Measurements from ENCODE around the gene PPP1R12A.

PPP1R12A gene

GRCh38 chr12:79858518-79858917 lies 76.4 kb downstream of the PPP1R12A start:
- peaks cover 6% of the 10 kb centered on the region for H3K4me1 ChIP-seq (ENCODE audit: insufficient read depth, low read length)
- no peaks in the 10 kb centered on the region for H3K9me3 ChIP-seq (ENCODE audit: low read length)
- no peaks in the 10 kb centered on the region for H3K36me3 ChIP-seq (ENCODE audit: insufficient read depth, low read length)
- H3K27me3 ChIP-seq (ENCODE audit: control insufficient read depth in 1 of 2, insufficient read depth in 2 of 2, low read length in 2 of 2) = no peaks in the 10 kb centered on the region
- H3K9ac ChIP-seq (ENCODE audit: low read length) = no peak overlapping the region
- H3K27ac ChIP-seq (ENCODE audit: low read depth, low read length) = no peak overlapping the region
- H3K4me3 ChIP-seq (ENCODE audit: low read depth in 1 of 2, low read length in 2 of 2) = no peak overlapping the region

DNA sequence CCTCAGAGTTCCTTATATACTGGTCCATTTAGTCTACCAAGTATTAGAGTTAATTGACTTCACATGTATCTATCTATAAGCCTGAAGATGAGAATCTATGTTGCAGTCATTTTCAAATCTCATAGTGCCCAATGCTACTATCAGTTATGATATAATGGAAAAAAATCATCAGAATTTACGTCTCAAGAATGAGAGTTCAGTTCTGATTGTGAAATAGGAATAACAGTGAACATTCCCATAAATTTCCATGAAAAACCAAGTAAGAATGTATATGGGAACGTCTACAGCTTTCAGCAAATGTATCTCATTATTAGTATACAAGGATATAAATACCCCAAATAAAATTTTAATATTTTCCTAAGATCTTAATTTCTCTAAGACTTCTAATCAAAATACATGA lies 77.2 kb downstream of the PPP1R12A start:
- H3K4me1 ChIP-seq (ENCODE audit: insufficient read depth, low read length) = peaks cover 6% of the 10 kb centered on the region

GRCh38 chr12:79850610-79851299 lies 84.1 kb downstream of the PPP1R12A start:
- Histone ChIP-seq H3K4me3 (ENCODE audit: low read depth in 1 of 2, low read length in 2 of 2) (no peak overlapping the region), H3K4me1 (ENCODE audit: insufficient read depth, low read length) (peaks cover 25% of the 10 kb centered on the region), H3K9ac (ENCODE audit: low read length) (no peak overlapping the region), H3K27ac (ENCODE audit: low read depth, low read length) (no peak overlapping the region), H3K27me3 (ENCODE audit: control insufficient read depth in 1 of 2, insufficient read depth in 2 of 2, low read length in 2 of 2) (no peaks in the 10 kb centered on the region), H3K9me3 (ENCODE audit: low read length) (peaks cover 3% of the 10 kb centered on the region), H3K36me3 (ENCODE audit: insufficient read depth, low read length) (no peaks in the 10 kb centered on the region)

More for the DNA sequence above, 77.2 kb downstream of the PPP1R12A start:
- H3K4me3 ChIP-seq (ENCODE audit: low read depth in 1 of 2, low read length in 2 of 2) = no peak overlapping the region
- H3K9ac ChIP-seq (ENCODE audit: low read length) = no peak overlapping the region
- no peak overlapping the region for H3K27ac ChIP-seq (ENCODE audit: low read depth, low read length)
- no peaks in the 10 kb centered on the region for H3K36me3 ChIP-seq (ENCODE audit: insufficient read depth, low read length)
- no peaks in the 10 kb centered on the region for H3K9me3 ChIP-seq (ENCODE audit: low read length)
- no peaks in the 10 kb centered on the region for H3K27me3 ChIP-seq (ENCODE audit: control insufficient read depth in 1 of 2, insufficient read depth in 2 of 2, low read length in 2 of 2)

GRCh38 chr12:79848339-79848738 lies 86.6 kb downstream of the PPP1R12A start:
- peaks cover 20% of the 10 kb centered on the region for H3K4me1 ChIP-seq (ENCODE audit: insufficient read depth, low read length)
- no peak overlapping the region for H3K27ac ChIP-seq (ENCODE audit: low read depth, low read length)
- H3K36me3 ChIP-seq (ENCODE audit: insufficient read depth, low read length) = peaks cover 13% of the 10 kb centered on the region
- no peak overlapping the region for H3K9ac ChIP-seq (ENCODE audit: low read length)
- no peak overlapping the region for H3K4me3 ChIP-seq (ENCODE audit: low read depth in 1 of 2, low read length in 2 of 2)
- H3K27me3 ChIP-seq (ENCODE audit: control insufficient read depth in 1 of 2, insufficient read depth in 2 of 2, low read length in 2 of 2) = no peaks in the 10 kb centered on the region
- peaks cover 3% of the 10 kb centered on the region for H3K9me3 ChIP-seq (ENCODE audit: low read length)

DNA sequence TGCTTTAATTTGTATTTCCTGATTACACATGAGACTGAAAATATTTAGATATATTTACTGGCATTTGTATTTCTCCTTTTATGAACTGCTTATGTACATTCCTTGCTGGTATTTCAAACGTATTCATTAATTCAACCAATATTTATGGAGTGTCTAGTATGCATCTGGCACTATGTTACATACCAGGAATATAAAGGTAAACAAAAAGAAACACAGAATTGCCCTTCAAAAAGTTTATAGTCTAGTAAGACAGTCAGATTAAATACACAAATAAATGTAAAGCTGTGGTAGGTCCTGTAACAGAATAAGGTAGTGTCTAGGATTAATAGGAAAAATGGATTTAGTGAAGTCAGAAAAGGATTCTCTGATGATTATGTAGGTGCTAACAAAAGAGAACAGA lies 87.5 kb downstream of the PPP1R12A start:
- peaks cover 13% of the 10 kb centered on the region for H3K36me3 ChIP-seq (ENCODE audit: insufficient read depth, low read length)
- no peaks in the 10 kb centered on the region for H3K27me3 ChIP-seq (ENCODE audit: control insufficient read depth in 1 of 2, insufficient read depth in 2 of 2, low read length in 2 of 2)
- no peak overlapping the region for H3K27ac ChIP-seq (ENCODE audit: low read depth, low read length)
- no peak overlapping the region for H3K9ac ChIP-seq (ENCODE audit: low read length)
- H3K9me3 ChIP-seq (ENCODE audit: low read length) = peaks cover 3% of the 10 kb centered on the region
- peaks cover 17% of the 10 kb centered on the region for H3K4me1 ChIP-seq (ENCODE audit: insufficient read depth, low read length)
- no peak overlapping the region for H3K4me3 ChIP-seq (ENCODE audit: low read depth in 1 of 2, low read length in 2 of 2)

GRCh38 chr12:79844693-79845092 lies 90.2 kb downstream of the PPP1R12A start:
- Histone ChIP-seq H3K36me3 (ENCODE audit: insufficient read depth, low read length) (peaks cover 13% of the 10 kb centered on the region), H3K27me3 (ENCODE audit: control insufficient read depth in 1 of 2, insufficient read depth in 2 of 2, low read length in 2 of 2) (no peaks in the 10 kb centered on the region), H3K9me3 (ENCODE audit: low read length) (no peaks in the 10 kb centered on the region), H3K9ac (ENCODE audit: low read length) (no peak overlapping the region), H3K4me1 (ENCODE audit: insufficient read depth, low read length) (peaks cover 26% of the 10 kb centered on the region), H3K4me3 (ENCODE audit: low read depth in 1 of 2, low read length in 2 of 2) (no peak overlapping the region), H3K27ac (ENCODE audit: low read depth, low read length) (no peak overlapping the region)

GRCh38 chr12:79843978-79844377 lies 90.9 kb downstream of the PPP1R12A start:
- H3K4me3 ChIP-seq (ENCODE audit: low read depth in 1 of 2, low read length in 2 of 2) = no peak overlapping the region
- no peaks in the 10 kb centered on the region for H3K27me3 ChIP-seq (ENCODE audit: control insufficient read depth in 1 of 2, insufficient read depth in 2 of 2, low read length in 2 of 2)
- H3K9ac ChIP-seq (ENCODE audit: low read length) = no peak overlapping the region
- peaks cover 23% of the 10 kb centered on the region for H3K4me1 ChIP-seq (ENCODE audit: insufficient read depth, low read length)
- H3K27ac ChIP-seq (ENCODE audit: low read depth, low read length) = no peak overlapping the region
- peaks cover 17% of the 10 kb centered on the region for H3K36me3 ChIP-seq (ENCODE audit: insufficient read depth, low read length)
- H3K9me3 ChIP-seq (ENCODE audit: low read length) = no peaks in the 10 kb centered on the region

DNA sequence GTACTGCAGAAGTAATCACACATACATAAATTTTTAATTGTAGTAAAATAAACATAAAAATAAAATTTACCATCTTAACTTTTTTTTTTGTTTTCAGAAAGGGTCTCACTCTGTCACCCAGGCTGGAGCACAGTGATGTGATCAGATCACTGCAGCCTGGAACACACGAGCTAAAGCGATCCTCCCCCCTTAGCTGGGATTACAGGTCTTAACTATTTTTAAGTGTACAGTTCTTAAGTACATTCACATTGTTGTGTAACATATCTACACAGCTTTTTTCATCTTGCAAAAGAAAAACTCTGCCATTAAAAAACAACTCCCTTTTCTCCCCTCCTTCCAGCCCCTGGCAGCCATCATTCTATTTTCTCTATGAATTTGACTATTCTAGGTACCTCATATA lies 92.3 kb downstream of the PPP1R12A start:
- Histone ChIP-seq H3K9me3 (ENCODE audit: low read length) (no peaks in the 10 kb centered on the region), H3K4me3 (ENCODE audit: low read depth in 1 of 2, low read length in 2 of 2) (no peak overlapping the region), H3K36me3 (ENCODE audit: insufficient read depth, low read length) (peaks cover 17% of the 10 kb centered on the region), H3K9ac (ENCODE audit: low read length) (no peak overlapping the region), H3K27ac (ENCODE audit: low read depth, low read length) (no peak overlapping the region), H3K27me3 (ENCODE audit: control insufficient read depth in 1 of 2, insufficient read depth in 2 of 2, low read length in 2 of 2) (no peaks in the 10 kb centered on the region), H3K4me1 (ENCODE audit: insufficient read depth, low read length) (peaks cover 16% of the 10 kb centered on the region)

DNA sequence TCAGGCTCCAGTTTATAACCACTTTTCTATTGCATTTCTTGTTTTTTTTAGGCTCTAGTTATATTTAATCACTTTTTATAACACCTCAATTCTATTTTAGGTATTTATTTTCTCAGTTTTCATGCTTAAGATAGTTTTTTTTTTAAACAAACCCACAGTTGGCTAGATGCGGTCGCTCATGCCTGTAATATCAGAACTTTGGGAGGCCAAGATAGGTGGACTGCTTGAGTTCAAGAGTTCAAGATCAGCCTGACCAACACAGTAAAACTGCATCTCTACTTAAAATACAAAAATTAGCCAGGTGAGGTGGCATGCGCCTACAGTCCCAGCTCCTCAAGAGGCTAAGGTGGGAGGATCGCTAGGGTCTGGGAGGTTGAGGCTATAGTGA lies 93.0 kb downstream of the PPP1R12A start:
- Histone ChIP-seq H3K4me3 (ENCODE audit: low read depth in 1 of 2, low read length in 2 of 2) (no peak overlapping the region), H3K27ac (ENCODE audit: low read depth, low read length) (no peak overlapping the region), H3K36me3 (ENCODE audit: insufficient read depth, low read length) (peaks cover 17% of the 10 kb centered on the region), H3K9me3 (ENCODE audit: low read length) (no peaks in the 10 kb centered on the region), H3K4me1 (ENCODE audit: insufficient read depth, low read length) (peaks cover 12% of the 10 kb centered on the region), H3K27me3 (ENCODE audit: control insufficient read depth in 1 of 2, insufficient read depth in 2 of 2, low read length in 2 of 2) (no peaks in the 10 kb centered on the region), H3K9ac (ENCODE audit: low read length) (no peak overlapping the region)

- no peaks in the 10 kb centered on the region for H3K9me3 ChIP-seq (ENCODE audit: low read length)
- no peaks in the 10 kb centered on the region for H3K27me3 ChIP-seq (ENCODE audit: control insufficient read depth in 1 of 2, insufficient read depth in 2 of 2, low read length in 2 of 2)
These were observed 93.5 kb downstream of the PPP1R12A start for GRCh38 chr12:79841248-79841877.

GRCh38 chr12:79838359-79838758 lies 96.5 kb downstream of the PPP1R12A start:
- no peak overlapping the region for H3K9ac ChIP-seq (ENCODE audit: low read length)
- H3K9me3 ChIP-seq (ENCODE audit: low read length) = no peaks in the 10 kb centered on the region
- no peaks in the 10 kb centered on the region for H3K27me3 ChIP-seq (ENCODE audit: control insufficient read depth in 1 of 2, insufficient read depth in 2 of 2, low read length in 2 of 2)
- H3K4me1 ChIP-seq (ENCODE audit: insufficient read depth, low read length) = peaks cover 18% of the 10 kb centered on the region
- H3K4me3 ChIP-seq (ENCODE audit: low read depth in 1 of 2, low read length in 2 of 2) = no peak overlapping the region
- no peak overlapping the region for H3K27ac ChIP-seq (ENCODE audit: low read depth, low read length)
- H3K36me3 ChIP-seq (ENCODE audit: insufficient read depth, low read length) = peaks cover 4% of the 10 kb centered on the region

More at GRCh38 chr12:79841248-79841877, 93.5 kb downstream of the PPP1R12A start:
- H3K27ac ChIP-seq (ENCODE audit: low read depth, low read length) = no peak overlapping the region
- peaks cover 17% of the 10 kb centered on the region for H3K36me3 ChIP-seq (ENCODE audit: insufficient read depth, low read length)
- H3K9ac ChIP-seq (ENCODE audit: low read length) = no peak overlapping the region
- H3K4me3 ChIP-seq (ENCODE audit: low read depth in 1 of 2, low read length in 2 of 2) = no peak overlapping the region
- H3K4me1 ChIP-seq (ENCODE audit: insufficient read depth, low read length) = peaks cover 16% of the 10 kb centered on the region

GRCh38 chr12:79837575-79837974 lies 97.3 kb downstream of the PPP1R12A start:
- peaks cover 18% of the 10 kb centered on the region for H3K4me1 ChIP-seq (ENCODE audit: insufficient read depth, low read length)
- H3K9me3 ChIP-seq (ENCODE audit: low read length) = no peaks in the 10 kb centered on the region
- peaks cover 4% of the 10 kb centered on the region for H3K36me3 ChIP-seq (ENCODE audit: insufficient read depth, low read length)
- H3K4me3 ChIP-seq (ENCODE audit: low read depth in 1 of 2, low read length in 2 of 2) = no peak overlapping the region
- no peaks in the 10 kb centered on the region for H3K27me3 ChIP-seq (ENCODE audit: control insufficient read depth in 1 of 2, insufficient read depth in 2 of 2, low read length in 2 of 2)
- no peak overlapping the region for H3K9ac ChIP-seq (ENCODE audit: low read length)
- H3K27ac ChIP-seq (ENCODE audit: low read depth, low read length) = no peak overlapping the region
